Activated CD4-positive, CD25-positive, alpha-beta regulatory T cell treated with anti-CD3 and anti-CD28 coated beads, Interleukin-2, amount 50 U/mL, for 72 hours (primary cell): ENCODE measurements around the gene RABGAP1L.
"Not testable (repeated sequence)": the region's sequence is repeated elsewhere in the genome, so short reads cannot be mapped to it uniquely, and the experiment has no call there.

Experiments used
- DNase-seq: peaks from one replicate; pipeline ENCODE4 v3.0.0; 2021

The RABGAP1L gene

DNA sequence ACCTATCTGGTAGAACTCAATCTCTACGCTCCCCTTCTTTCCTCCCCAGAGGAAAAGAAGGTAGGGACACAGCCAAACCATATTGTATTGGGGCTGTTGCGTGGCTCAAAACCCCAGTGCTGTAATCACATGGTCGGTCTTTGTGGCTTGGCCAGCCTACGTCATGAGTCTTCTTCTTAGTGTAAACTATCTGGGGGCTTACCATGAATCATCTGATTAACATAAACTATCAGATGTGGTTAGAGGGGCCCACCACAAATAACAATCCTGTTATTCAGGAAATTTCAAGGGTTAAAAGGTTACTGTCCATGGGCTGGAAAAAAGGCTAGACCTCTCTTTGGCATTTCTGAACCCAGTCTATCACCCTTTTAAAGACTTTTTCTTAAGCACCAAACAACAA lies 238.9 kb downstream of the RABGAP1L start:
- no peak for DNase-seq

- no peak for DNase-seq
These were observed 239.9 kb downstream of the RABGAP1L start for GRCh38 chr1:174399211-174399610.

DNA sequence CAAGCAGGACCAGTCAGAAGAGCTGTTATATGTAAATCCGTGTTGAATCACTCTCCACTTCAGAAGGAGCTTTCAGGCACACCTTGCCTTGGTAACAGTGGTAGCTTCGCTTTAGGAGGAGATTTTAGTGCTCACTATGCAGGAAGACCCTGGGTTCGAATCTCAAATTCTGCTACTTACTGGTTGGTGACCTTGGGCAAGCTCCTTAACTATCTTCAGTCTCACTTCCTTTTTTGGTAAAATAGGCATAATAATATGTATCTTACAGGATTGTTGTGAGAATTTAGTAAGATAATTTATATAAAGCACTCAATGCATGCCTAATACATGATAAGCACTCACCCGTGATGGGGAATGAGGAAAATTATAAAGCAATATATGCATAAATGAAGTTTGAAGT lies 241.8 kb downstream of the RABGAP1L start:
- no peak for DNase-seq

GRCh38 chr1:174405219-174405618 lies 245.9 kb downstream of the RABGAP1L start:
- DNase-seq, result no peak

DNA sequence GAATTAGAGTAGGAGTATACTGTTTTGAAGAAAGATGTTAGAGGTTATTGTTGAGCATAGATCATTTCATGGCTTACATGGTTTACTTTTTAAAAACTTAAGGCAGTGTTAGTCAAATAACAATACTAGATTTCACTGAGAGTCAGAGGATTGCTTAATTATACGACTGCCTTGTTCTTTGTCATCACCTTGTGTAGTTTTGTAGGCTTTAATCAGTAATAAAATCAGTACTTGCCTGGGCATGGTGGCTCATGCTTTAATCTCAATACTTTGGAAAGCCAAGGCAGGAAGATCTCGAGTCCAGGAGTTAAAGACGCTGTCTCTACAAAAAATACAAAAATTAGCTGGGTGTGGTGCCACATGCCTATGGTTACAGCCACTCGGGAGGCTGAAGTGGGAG lies 247.1 kb downstream of the RABGAP1L start:
- DNase-seq, result no peak

GRCh38 chr1:174407665-174408064 lies 248.3 kb downstream of the RABGAP1L start:
- DNase-seq, result no peak

- no peak for DNase-seq
These were observed 248.8 kb downstream of the RABGAP1L start for GRCh38 chr1:174408146-174408545.

GRCh38 chr1:174409801-174410200 lies 250.5 kb downstream of the RABGAP1L start:
- DNase-seq, result not testable (repeated sequence)

DNA sequence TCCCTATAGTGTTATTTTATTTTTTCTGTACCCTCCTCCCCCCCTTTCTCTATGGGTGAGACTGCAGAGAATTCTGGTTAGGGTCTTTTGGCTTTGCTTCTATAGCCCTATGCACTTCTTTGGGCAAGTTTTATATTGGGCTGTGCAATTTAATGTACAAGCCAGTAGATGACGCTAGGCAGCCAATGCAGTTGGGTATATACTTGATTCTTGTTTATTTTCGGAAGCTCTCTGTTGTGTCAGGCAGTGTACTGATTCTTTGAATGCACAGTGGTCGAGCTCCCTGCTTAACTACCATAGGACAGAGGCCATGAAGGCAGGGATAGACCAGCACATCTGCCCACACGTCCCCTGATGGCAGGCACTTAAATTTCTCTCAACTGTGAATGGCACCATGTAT lies 254.3 kb downstream of the RABGAP1L start:
- no peak for DNase-seq

DNA sequence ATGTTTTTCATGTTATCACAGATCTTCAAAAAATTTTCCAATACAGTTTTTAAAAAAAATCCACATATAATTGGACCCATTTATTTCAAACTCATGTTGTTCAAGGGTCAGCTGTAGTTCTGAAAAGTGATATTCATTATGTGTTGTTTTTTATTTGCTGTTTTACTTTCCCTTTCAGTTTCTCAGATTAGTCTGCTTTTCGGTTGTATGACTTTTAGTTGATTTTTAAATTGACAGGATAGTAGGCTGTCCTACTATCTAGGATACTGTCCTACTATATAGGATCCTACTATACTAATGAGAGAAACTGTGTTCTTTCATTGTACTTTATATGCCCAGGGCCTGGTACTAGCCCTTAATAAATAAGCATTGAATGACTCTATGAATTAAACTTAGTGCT lies 254.9 kb downstream of the RABGAP1L start:
- no peak for DNase-seq

- no peak for DNase-seq
These were observed 256.2 kb downstream of the RABGAP1L start for GRCh38 chr1:174415506-174415905.

GRCh38 chr1:174417921-174418320 lies 258.6 kb downstream of the RABGAP1L start:
- DNase-seq, result no peak

- no peak for DNase-seq
These were observed 265.8 kb downstream of the RABGAP1L start for GRCh38 chr1:174425121-174425520.

DNA sequence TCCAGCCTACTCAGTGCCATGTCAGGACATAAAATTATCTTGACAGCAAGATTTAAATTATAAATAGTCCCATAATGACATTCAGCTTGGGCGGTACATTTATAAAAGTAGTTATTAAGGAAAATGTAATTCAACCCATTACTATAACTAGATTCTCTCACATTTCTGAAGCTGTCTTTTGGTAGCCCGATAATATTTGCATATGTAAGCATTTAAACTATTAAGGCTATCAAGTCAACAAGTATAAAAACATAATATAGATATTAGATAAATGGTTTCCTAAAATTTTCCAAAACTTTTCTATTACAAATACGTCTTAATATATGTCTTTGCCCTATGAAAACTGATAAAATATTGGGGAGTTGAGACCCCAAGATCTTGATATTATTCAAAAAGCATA lies 266.8 kb downstream of the RABGAP1L start:
- DNase-seq, result no peak

DNA sequence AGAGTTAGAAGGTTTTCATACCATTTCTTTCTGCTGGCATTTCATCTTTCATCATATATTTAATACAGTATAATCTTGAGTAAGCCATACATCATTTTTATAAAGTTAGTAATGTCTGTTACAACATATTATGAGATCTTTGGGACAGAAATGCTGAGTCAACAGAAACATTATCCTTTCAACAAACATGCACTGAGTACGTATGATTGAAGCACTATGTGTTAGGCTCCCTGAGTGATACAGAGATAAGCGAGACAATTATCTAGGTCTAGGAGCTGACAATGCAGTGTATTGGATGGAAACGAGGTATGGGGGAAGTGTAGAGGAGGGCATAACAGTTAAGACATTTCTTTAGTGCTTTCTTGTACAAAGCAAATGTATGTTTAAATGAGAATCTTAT lies 268.7 kb downstream of the RABGAP1L start:
- no peak for DNase-seq

GRCh38 chr1:174428739-174429138 lies 269.4 kb downstream of the RABGAP1L start:
- no peak for DNase-seq

DNA sequence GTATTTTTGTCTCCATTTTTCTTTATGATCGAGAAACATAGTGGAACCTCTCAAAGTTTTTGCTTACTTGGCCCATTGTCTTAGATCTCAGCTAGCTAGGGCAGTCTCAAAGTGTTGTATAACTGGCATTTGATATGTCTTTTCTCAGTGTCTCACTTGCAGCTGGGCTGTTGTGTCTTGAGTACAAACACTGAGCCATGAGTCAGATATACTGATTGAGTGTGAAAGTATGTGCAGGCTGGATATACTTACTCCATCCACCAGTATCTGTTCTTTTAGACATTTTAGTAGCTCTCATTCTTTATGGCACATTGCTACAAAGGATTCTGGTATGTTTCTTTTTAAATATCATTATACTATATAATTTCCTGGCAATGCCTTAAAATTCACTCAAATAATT lies 274.1 kb downstream of the RABGAP1L start:
- no peak for DNase-seq

DNA sequence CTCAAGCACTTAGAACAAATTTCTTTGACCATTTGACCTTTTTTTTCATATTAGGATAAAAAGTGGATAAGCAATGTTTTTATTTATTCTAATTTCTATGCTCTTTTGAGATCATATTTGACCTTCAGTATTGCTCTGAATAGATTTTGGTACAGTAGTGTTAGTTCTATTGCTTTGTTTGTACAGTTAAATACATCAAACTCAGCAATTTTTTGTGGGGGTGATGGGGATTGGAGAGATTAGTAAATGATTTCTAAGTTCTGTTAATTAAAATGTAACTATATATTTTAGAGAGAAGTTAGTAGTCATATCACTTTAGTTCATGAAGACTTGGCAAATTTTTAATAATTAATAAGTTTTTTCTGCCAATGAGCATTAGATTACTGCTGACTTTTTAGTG lies 286.0 kb downstream of the RABGAP1L start:
- DNase-seq, result no peak

DNA sequence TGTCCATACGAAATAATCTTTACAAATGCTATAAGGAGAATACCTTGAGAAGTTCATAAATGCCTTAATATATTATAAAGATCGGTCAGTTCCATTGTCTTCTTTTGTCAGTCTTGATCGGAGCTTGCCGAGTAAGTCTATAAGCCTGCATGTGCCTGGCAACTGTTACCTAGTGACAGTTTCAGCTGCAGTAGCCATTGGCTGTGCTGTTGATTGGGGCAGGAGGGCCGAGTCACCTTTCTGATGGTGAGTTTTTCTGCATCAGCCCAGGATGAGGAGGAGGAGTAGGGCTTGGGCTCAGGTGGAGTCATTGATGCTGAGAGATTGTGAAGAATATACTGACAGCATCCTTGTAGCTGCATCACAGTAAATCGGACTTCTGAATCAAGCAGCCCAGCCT lies 286.5 kb downstream of the RABGAP1L start:
- DNase-seq, result no peak

- DNase-seq, result no peak
These were observed 288.7 kb downstream of the RABGAP1L start, which contains the start of gene GPR52 for GRCh38 chr1:174447866-174448530. TSS of gene GPR52 (plus strand) at chr1:174447964. CDS start at chr1:174448112, 148 bp downstream.

GRCh38 chr1:174448531-174448883 lies 289.2 kb downstream of the RABGAP1L start:
- no peak for DNase-seq

- DNase-seq, result no peak
These were observed 289.7 kb downstream of the RABGAP1L start for GRCh38 chr1:174448974-174449373.

DNA sequence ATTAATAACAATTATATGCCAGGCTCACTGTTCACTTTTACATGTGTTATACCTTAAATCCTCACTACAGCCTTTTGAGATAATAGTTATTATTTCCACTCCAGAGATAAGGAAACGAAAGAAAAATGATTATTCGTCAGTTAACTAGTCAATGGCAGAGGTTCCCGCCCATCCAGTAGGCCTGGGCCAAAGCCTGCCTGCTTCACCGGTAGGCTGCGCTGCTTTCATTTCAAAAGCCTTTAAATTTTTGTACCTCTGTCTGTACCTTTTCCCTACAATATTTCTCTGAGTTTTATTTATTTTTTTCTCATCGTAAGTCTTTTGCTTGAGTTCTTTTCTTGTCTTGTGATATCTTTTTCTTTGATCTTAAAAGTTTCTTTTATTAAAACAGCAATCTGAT lies 292.1 kb downstream of the RABGAP1L start:
- no peak for DNase-seq

DNA sequence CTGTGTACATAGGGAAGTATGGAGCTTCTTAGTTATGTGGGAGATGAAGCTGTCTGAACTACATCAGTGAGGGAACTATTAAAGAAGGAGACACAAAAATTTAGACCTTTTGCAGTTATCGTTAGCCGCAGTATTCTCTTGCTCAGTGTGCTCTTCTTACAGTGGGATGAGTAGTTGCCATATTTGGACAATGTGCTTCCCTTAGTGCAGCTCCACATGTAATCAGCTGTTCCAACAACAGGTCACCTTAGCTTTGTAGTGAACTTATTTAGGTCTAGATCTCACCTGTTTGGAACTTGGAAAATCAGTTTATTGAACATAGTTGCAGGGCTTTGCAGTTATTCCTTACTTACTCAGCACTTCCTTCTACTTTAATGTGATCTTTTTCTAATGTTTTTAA lies 306.5 kb downstream of the RABGAP1L start:
- DNase-seq, result no peak

DNA sequence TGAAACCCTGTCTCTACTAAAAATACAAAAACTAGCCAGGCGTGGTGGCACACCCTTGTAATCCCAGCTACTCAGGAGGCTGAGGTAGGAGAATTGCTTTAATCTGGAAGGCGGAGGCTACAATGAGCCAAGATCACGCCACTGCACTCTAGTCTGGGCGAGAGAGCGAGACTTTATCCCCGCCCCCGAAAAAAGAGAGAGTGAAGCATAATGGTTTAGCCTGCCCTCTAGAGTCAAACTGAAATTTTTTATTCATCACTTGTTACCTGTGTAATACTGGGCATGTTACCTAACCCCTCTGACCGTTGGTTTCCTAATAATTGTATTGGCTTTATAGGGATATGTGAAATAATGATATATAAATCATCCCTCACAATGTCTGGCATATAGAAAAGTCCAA lies 307.3 kb downstream of the RABGAP1L start:
- no peak for DNase-seq

DNA sequence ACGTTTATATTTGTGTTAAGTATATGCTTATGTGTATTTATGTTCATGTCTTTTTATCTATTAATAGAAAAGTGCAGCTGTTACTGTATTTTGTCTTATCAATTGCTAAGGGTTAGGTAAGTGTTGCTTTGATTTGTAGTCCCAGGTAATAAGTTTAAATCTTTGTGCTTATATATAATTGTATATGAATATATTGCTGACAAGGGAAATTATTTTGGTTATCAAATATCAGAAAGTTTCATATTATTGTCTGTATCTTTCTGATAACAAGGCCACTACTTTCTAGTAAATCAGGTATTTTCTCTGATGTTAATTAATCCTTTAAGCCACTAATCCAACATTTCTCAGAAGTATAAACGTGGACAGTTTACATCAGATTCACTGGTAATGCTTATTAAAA lies 309.7 kb downstream of the RABGAP1L start:
- no peak for DNase-seq
